GM12865 (cell line): Measurements from ENCODE around the gene ETFA.
"Not testable (repeated sequence)": the region's sequence is repeated elsewhere in the genome, so short reads cannot be mapped to it uniquely, and the experiment has no call there.

Experiments
- DNase-seq: peaks from one replicate; pipeline ENCODE4 v3.0.0; 2010; ENCODE audit warnings: low read depth
- H3K4me3 ChIP-seq: 2 replicates; pipeline ENCODE4 v1.5.1; 2011; ENCODE audit warnings: mild to moderate bottlenecking, low read depth, low read length, control low read depth
- CTCF ChIP-seq: IDR thresholded peaks from 2 replicates; pipeline ENCODE4 v1.5.1; 2011; ENCODE audit warnings: low read length, control low read depth, low read depth, inconsistent platforms; ENCODE audit not compliant: insufficient read depth; ENCODE audit errors: missing control alignments

ETFA gene

GRCh38 chr15:76321602-76322001 is 10.3 kb upstream of the ETFA start:
- H3K4me3 ChIP-seq: no peak overlapping the region
- DNase-seq: no peak
- no peak for TF ChIP-seq CTCF

GRCh38 chr15:76321171-76321570 is 9.9 kb upstream of the ETFA start:
- no peak for TF ChIP-seq CTCF
- H3K4me3 ChIP-seq: no peak overlapping the region
- no peak for DNase-seq

GRCh38 chr15:76320012-76320411 is 8.7 kb upstream of the ETFA start:
- H3K4me3 ChIP-seq: no peak overlapping the region
- no peak for TF ChIP-seq CTCF
- no peak for DNase-seq

DNA sequence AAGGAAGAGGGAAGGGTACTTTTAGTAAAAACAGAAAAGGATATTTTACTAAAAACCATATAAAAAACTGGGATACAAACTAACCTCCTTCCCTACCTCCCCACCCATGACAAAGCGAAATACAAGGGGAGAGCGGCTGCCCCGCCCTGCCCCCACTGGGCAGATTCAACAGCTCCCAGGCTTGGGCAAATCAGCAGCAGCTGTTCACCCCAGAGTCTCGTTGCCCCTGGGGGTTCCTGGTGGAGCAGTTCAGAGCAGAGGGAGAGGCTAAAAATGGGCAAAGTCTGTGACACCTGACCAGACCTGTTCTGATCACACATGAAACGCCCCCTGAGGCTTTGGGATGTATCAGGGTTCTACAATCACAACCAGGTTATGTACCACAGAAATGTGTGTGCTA is 2.5 kb upstream of the ETFA start:
- no peak overlapping the region for H3K4me3 ChIP-seq
- DNase-seq: no peak
- no peak for TF ChIP-seq CTCF

DNA sequence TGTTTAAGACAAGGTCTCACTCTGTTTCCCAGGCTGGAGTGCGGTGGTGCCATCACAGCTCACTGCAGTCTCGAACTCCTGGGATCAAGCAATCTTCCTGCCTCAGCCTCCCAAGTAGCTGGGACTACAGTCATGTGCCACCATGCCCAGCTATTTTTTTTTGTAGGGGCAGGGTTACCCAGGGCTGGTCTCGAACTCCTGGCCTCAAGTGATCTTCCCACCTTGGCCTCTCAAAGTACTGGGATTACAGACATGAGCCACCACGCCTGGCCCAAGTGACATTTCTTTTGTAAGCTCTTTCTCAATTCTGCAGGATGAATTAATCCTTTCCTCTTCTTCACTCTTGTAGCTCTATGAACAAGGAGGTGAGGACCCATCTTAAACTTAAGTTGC is 1.9 kb upstream of the ETFA start:
- not testable (repeated sequence) for DNase-seq, H3K4me3 ChIP-seq

GRCh38 chr15:76312540-76313174 is 1.4 kb upstream of the ETFA start:
- no peak for TF ChIP-seq CTCF
- DNase-seq: no peak
- no peak overlapping the region for H3K4me3 ChIP-seq

GRCh38 chr15:76310475-76311099 is 682 bp downstream of the ETFA start:
- no peak for TF ChIP-seq CTCF
- peak; percentile 33 for DNase-seq
- peak overlapping the region; percentile 73 for H3K4me3 ChIP-seq
